Liver (tissue), 9 donors: ENCODE results near the gene GMDS. TPM values are rescaled to one million over a fixed set of nuclear protein-coding genes. Genes with fewer than 3 reads are reported as not detected.

ENCODE experiments used
- DNase-seq: peaks from one replicate; pipeline ENCODE4 v3.0.0-alpha.2; 2017; ENCODE audit warnings: low spot score
- H3K27ac ChIP-seq, 2 donors: one replicate each; pipeline ENCODE4 v1.7.0; 2013; ENCODE audit warnings: inconsistent platforms in 2 of 2, low read length in 2 of 2, control low read depth in 1 of 2, low read depth in 1 of 2, mild to moderate bottlenecking in 1 of 2
- H3K27me3 ChIP-seq, 4 donors: one replicate each; pipeline versions ENCODE4 v1.6.1 to v1.7.0; 2013; ENCODE audit warnings: low read length in 3 of 4, inconsistent platforms in 1 of 4, mild to moderate bottlenecking in 1 of 4, moderate library complexity in 1 of 4; ENCODE audit not compliant: control insufficient read depth in 4 of 4, insufficient read depth in 4 of 4
- H3K36me3 ChIP-seq, 4 donors: one replicate each; pipeline versions ENCODE4 v1.6.1 to v1.7.0; 2013; ENCODE audit warnings: low read length in 3 of 4, mild to moderate bottlenecking in 3 of 4, low read depth in 1 of 4, moderate library complexity in 1 of 4; ENCODE audit not compliant: control insufficient read depth in 4 of 4, insufficient read depth in 3 of 4
- H3K4me1 ChIP-seq, 4 donors: one replicate each; pipeline versions ENCODE4 v1.6.1 to v1.7.0; 2013; ENCODE audit warnings: low read length in 3 of 4, mild to moderate bottlenecking in 3 of 4, moderate library complexity in 1 of 4; ENCODE audit not compliant: control insufficient read depth in 4 of 4, insufficient read depth in 4 of 4
- H3K4me3 ChIP-seq, 3 donors: one replicate each; pipeline versions ENCODE4 v1.6.1 to v1.7.0; 2013; ENCODE audit warnings: low read length in 3 of 3, control low read depth in 1 of 3, low read depth in 1 of 3, mild to moderate bottlenecking in 1 of 3
- H3K9ac ChIP-seq, 2 donors: one replicate each; pipeline ENCODE4 v1.7.0; 2013; ENCODE audit warnings: low read length in 2 of 2, mild to moderate bottlenecking in 2 of 2, moderate library complexity in 2 of 2, control low read depth in 1 of 2, low read depth in 1 of 2
- H3K9me3 ChIP-seq, 4 donors: one replicate each; pipeline versions ENCODE4 v1.6.1 to v1.7.0; 2013; ENCODE audit warnings: low read length in 3 of 4; ENCODE audit not compliant: control insufficient read depth in 4 of 4
- ATF3 ChIP-seq: IDR thresholded peaks from 2 replicates; pipeline ENCODE4 v1.6.1; 2016; ENCODE audit warnings: antibody characterized with exemption
- CTCF ChIP-seq: fragments of 150-350 bp; IDR thresholded peaks from 2 replicates; pipeline ENCODE4 v1.5.1; 2017; ENCODE audit warnings: improper control_type of control experiment, low read depth, low read length; ENCODE audit not compliant: missing input control
- EGR1 ChIP-seq, 2 donors: IDR thresholded peaks; 2 replicates each; pipeline ENCODE4 v1.6.1; 2016 to 2018; ENCODE audit warnings: antibody characterized with exemption in 2 of 2, low read depth in 2 of 2
- FOXA1 ChIP-seq: IDR thresholded peaks from 2 replicates; pipeline ENCODE4 v1.6.1; 2016; ENCODE audit warnings: antibody characterized with exemption
- FOXA2 ChIP-seq: IDR thresholded peaks from 2 replicates; pipeline ENCODE4 v1.6.1; 2016; ENCODE audit warnings: antibody characterized with exemption
- GABPA ChIP-seq, 2 donors: IDR thresholded peaks in 1 of 2; conservative IDR thresholded peaks in 1 of 2; 2 replicates each; pipeline ENCODE4 v1.6.1; 2016; ENCODE audit warnings: antibody characterized with exemption in 2 of 2, mild to moderate bottlenecking in 1 of 2, moderate library complexity in 1 of 2
- HNF4A ChIP-seq, 2 donors: conservative IDR thresholded peaks; 2 replicates each; pipeline ENCODE4 v1.6.1; 2016; ENCODE audit warnings: antibody characterized with exemption in 2 of 2, mild to moderate bottlenecking in 2 of 2
- HNF4G ChIP-seq: IDR thresholded peaks from 2 replicates; pipeline ENCODE4 v1.6.1; 2016; ENCODE audit warnings: antibody characterized with exemption
- JUND ChIP-seq, 2 donors: IDR thresholded peaks; 2 replicates each; pipeline ENCODE4 v1.6.1; 2016; ENCODE audit warnings: antibody characterized with exemption in 2 of 2
- MAX ChIP-seq: IDR thresholded peaks from 2 replicates; pipeline ENCODE4 v1.6.1; 2016; ENCODE audit warnings: antibody characterized with exemption
- NR2F2 ChIP-seq: IDR thresholded peaks from 2 replicates; pipeline ENCODE4 v1.6.1; 2016; ENCODE audit warnings: antibody characterized with exemption
- RAD21 ChIP-seq, 2 donors: IDR thresholded peaks; 2 replicates each; pipeline ENCODE4 v1.6.1; 2016; ENCODE audit warnings: antibody characterized with exemption in 2 of 2, mild to moderate bottlenecking in 2 of 2
- REST ChIP-seq: IDR thresholded peaks from 2 replicates; pipeline ENCODE4 v1.6.1; 2016; ENCODE audit warnings: antibody characterized with exemption, mild to moderate bottlenecking
- RXRA ChIP-seq, 2 donors: IDR thresholded peaks; 2 replicates each; pipeline ENCODE4 v1.6.1; 2017 to 2018; ENCODE audit warnings: antibody characterized with exemption in 2 of 2, mild to moderate bottlenecking in 1 of 2
- SP1 ChIP-seq: IDR thresholded peaks from 2 replicates; pipeline ENCODE4 v1.6.1; 2018; ENCODE audit warnings: antibody characterized with exemption, mild to moderate bottlenecking
- TAF1 ChIP-seq: conservative IDR thresholded peaks from 2 replicates; pipeline ENCODE4 v1.6.1; 2016; ENCODE audit warnings: antibody characterized with exemption, mild to moderate bottlenecking
- ZBTB33 ChIP-seq: IDR thresholded peaks from 2 replicates; pipeline ENCODE4 v1.6.1; 2016; ENCODE audit warnings: antibody characterized with exemption
- WGBS: extraction: QIAGEN DNeasy Blood & Tissue Kit; methylation state at CpG from one replicate; pipeline ENCODE4 v1.1.7; 2013; 5-methylcytosine and 5-hydroxymethylcytosine counted together
- polyA plus RNA-seq, 2 donors: library from polyadenylated mRNA; stranded (reverse) in 1 of 2; unstranded in 1 of 2; fragments of 200-250 nt in 1 of 2; fragments of >200 nt in 1 of 2; fragmentation: Nextera tagmentation in 1 of 2; extraction: Ambion mirVana in 1 of 2; gene quantifications; one replicate each; pipeline versions ENCODE4 v1.2.1 to v1.2.3, GENCODE V29; 2013 to 2015
- total RNA-seq, 2 donors: library from RNA; depleted of rRNA; stranded (reverse); fragments of >200 nt; gene quantifications; one replicate each; pipeline ENCODE4 v1.2.3, GENCODE V29; 2014
- donor health status: healthy.
- donor health status: healthy.
- donor health status: healthy.
- donor health status: healthy.
- donor health status: healthy.

Gene GMDS
- total and polyA plus RNA-seq, 4 donors: 3.5 to 15.6 (median 13.0) TPM

GRCh38 chr6:1837826-1838225 is 407.6 kb downstream of the GMDS start:
- no peaks in the 10 kb centered on the region for H3K9me3 ChIP-seq
- no peak overlapping the region for H3K27ac ChIP-seq
- WGBS: 85% methylated on average over 2 of the region's 2 CpGs
- no peaks in the 10 kb centered on the region for H3K27me3 ChIP-seq
- H3K4me1 ChIP-seq: peaks cover 0 to 18% (median 8%) of the 10 kb centered on the region in 4 donors
- H3K36me3 ChIP-seq: no peaks in the 10 kb centered on the region
- DNase-seq: no peak
- no peak overlapping the region for H3K9ac ChIP-seq
- TF ChIP-seq FOXA2 (no peak), SP1 (no peak), RAD21 (IDR thresholded peaks at IDR 0.05) (no peak), GABPA (IDR thresholded peaks at IDR 0.05 in 1 of 2, conservative IDR thresholded peaks at IDR 0.05 in 1 of 2) (no peak), RXRA (IDR thresholded peaks at IDR 0.05) (no peak), TAF1 (no peak), HNF4G (no peak)
- H3K4me3 ChIP-seq: no peak overlapping the region

GRCh38 chr6:1836690-1837089 is 408.7 kb downstream of the GMDS start:
- H3K27ac ChIP-seq: no peak overlapping the region
- no peak overlapping the region for H3K9ac ChIP-seq
- no peaks in the 10 kb centered on the region for H3K36me3 ChIP-seq
- DNase-seq: no peak
- 95% methylated on average over 3 of the region's 3 CpGs for whole genome bisulfite sequencing
- no peak for TF ChIP-seq HNF4A (conservative IDR thresholded peaks at IDR 0.05)
- no peak for TF ChIP-seq REST
- TF ChIP-seq NR2F2: no peak
- TF ChIP-seq FOXA2: no peak
- no peak for TF ChIP-seq RAD21 (IDR thresholded peaks at IDR 0.05)
- TF ChIP-seq JUND (IDR thresholded peaks at IDR 0.05): no peak
- no peak for TF ChIP-seq EGR1 (IDR thresholded peaks at IDR 0.05; ENCODE audit: low read depth in 2 of 2)
- no peak for TF ChIP-seq ATF3
- no peak for TF ChIP-seq CTCF
- TF ChIP-seq FOXA1: no peak
- no peak for TF ChIP-seq HNF4G
- TF ChIP-seq ZBTB33: no peak
- TF ChIP-seq SP1: no peak
- TF ChIP-seq MAX: no peak
- H3K4me1 ChIP-seq: peaks cover 0 to 26% (median 10%) of the 10 kb centered on the region in 4 donors
- H3K27me3 ChIP-seq: no peaks in the 10 kb centered on the region
- H3K4me3 ChIP-seq: no peak overlapping the region
- no peaks in the 10 kb centered on the region for H3K9me3 ChIP-seq
